ENCODE measurements around the gene YIPF3.
A peak's percentile ranks its signal among the peaks of the same experiment; 100 is the strongest.
"Not testable (repeated sequence)": the region's sequence is repeated elsewhere in the genome, so short reads cannot be mapped to it uniquely, and the experiment has no call there.

Gene YIPF3

DNA sequence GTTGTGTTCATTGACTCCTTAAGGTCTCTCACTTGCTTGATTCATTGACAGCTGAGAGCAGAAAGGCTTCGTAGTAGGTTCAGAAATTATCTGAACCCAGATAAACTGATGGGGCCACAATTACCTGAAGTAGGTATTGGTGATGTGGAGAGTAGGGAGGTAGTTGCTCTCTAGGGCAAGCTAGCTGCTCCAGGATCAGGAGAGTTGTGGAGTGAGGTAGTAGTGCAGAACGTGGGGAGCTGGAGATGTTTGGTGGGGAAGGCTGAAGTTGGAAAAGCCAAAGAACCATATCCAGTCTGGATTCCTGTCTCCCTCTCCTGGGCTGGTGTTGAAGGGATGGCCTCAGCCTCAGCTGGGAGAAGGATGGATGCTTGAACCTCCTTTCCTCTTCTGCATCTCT is 23.5 kb downstream of the YIPF3 start:
- DNase-seq (ENCODE audit: low read depth in 3 of 3), result no peak

DNA sequence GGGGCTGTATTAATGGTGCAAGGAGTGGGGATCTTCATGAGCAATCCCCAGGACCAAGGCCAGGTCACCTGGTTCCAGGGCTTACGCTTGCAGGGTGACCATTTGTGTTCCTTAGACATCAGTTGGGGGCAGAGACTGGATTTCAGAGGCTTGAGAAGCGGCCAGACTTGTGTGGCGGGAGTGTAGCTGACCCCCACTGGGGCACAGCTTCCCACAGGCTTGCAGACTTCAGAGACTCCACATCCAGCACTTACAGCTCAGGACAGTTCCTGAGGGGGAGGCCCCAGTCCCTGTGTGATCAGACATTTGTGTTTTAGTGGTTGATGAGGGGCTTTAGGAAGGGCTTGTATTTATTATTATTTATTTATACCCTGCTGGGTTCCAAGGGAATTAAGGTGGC is 24.1 kb downstream of the YIPF3 start:
- no peak for DNase-seq (ENCODE audit: low read depth in 3 of 3)

DNA sequence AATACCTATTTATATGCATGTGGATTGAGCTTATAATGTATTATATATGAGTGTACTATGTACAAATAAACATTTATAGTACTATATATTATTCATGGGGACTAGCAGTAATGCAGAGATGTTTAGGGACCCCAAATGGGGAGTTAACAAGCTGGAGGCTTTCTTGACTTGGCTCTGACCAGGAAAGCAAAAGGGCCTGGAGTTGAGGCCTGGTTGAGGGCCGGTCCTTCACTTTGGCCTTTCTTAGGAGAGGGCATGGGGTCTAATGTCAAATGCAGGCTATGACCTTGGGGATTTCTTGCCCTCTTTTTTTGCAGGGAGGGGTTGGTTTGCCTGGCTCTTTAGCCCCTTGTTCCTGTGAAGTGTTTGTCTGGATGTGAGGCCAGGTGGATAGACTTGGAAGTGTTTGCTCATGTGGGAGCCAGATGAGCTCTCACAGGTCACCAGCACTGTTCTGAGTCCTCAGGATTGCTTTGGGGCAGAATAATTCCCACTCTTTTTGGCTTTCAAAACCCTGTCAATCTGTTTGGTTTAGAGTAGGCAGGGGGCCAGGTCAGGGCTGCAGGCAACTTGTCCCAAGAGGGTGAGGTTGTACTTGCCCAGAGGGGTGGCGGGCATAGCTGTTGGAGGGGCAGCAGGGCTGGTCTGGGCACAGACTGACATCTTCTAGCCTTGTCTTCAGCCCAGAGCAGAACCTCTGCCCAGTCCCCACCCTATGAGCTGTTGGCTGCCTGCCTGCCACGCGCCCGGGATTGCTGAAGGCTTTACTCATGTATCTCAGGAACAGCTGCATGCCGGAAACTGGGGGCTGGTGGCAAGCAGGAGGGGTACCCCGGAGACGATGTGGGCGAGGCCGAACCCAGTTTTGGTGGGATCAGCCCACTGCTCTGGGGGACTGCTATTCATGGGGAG is 24.7 kb downstream of the YIPF3 start:
- DNase-seq (ENCODE audit: low read depth in 3 of 3), result no peak

DNA sequence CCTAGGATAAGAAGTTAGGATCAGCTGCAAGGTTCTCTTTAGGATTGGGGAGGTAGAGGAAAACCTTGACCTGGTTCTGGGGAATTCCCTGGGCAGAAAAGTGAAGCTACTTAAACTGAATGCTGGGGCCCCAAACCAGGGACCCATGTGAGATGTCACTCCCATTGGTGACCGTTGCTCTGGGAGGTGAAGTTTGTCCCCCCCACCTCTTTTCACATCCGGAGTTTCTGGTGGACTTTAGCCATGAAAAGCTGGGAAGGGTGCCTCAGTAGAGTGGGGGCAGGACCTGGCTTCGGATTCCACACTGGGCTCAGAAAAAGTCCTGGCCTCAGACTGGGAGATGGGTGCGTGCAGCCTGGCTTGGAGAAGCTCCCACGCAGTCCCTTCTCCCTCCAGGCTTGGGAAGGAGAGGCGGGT is 26.2 kb downstream of the YIPF3 start:
- no peak for DNase-seq (ENCODE audit: low read depth in 3 of 3)

DNA sequence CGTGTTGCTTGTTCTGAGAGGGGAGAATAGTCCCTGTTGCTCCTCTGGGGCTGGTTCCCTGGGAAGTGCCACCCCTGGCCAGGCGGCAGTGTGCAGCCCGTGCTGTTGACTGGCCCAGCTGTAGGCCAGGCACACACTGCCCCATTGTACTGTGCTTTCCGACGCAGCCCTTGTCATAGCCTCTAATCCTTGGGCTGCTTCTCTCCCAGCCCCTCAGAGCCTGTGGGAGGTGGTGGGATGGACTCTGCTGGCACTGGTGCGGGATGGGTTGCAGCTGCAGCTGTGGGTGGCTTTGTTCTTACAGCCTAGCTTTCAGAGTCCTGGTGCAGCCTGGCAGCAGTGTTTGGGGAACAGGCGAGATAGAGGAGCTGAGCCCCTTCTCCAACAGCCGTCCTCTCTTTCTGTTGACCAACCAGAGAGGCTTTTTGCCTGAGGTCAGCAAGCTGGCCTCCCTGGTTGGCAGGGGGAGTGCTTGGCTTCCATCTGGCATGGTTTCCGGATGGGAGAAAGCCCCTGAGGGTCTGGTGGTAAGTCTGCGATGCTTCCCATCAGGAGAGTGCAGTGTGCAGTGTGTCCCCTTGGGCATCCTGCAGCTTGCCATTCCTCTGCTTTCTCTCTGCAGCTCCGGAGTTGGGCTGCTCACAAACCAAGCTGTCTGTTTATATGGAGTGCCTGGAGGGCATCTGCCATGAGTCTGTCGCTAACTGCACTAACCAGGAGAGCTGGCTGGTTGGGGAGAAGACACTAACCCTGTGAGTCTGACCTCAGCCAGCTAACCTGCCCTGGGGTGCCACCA is 27.3 kb downstream of the YIPF3 start:
- DNase-seq (ENCODE audit: low read depth in 3 of 3), result no peak

DNA sequence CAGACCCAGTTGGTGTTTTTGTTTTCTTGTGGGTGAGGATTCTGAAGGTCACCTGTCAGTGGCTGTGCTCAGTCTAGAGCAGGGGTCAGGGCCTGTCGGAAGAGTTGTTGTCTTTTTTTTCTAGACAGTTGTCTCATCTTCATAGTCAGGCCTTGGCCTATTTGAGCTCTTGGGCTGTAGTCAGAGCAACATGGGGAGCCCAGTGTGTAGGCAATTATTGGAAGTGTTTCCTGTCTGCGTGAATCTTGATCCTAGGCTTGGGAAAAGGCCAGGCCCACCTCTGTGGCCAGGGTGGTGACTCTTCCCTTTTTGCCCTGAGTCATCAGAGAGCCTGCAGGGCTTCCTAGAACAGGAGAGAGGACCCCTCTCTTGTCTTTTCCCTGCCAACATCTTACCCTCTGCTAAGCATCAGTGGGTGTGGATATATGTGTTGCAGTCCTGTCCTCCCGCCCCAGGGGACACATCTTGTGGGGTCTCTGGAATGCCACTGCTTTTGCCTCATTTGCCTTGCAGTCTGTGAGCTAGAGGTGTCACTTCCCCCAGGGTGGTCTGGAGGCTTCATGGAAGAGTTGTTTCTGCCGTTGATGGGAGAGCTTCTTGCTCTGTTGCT is 28.0 kb downstream of the YIPF3 start:
- no peak for DNase-seq (ENCODE audit: low read depth in 3 of 3)

DNA sequence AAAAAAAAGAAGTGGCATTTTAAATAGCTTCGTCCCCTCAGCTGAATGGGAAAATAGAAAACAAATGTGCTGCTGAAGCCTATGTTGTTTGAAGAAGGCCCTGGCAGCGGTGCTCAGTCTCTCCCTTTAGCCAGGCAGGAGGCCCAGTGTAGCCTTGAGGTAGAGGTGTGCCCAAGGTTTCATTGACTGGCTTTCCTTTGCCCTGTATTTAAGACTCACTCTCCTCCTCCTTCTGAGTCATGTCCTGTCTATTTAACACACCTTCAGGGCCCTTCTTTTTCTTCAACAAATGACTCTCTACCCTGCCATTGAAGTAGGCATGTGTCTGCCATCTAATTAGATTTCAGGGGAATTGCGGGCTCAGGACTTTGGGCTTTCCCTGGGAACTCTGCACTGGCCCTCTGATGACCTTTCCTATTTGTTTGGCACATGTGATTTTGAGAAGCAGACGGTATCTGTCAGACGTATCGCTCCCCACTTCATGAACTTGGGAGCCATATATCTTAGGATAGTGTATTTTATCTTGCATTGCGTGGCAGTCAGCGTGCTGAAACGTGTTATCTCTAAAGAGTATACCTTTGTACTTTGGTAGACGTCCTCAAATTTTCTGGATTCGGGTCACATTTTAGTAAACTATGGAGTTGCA is 35.0 kb downstream of the YIPF3 start:
- no peak for DNase-seq (ENCODE audit: low read depth in 3 of 3)

DNA sequence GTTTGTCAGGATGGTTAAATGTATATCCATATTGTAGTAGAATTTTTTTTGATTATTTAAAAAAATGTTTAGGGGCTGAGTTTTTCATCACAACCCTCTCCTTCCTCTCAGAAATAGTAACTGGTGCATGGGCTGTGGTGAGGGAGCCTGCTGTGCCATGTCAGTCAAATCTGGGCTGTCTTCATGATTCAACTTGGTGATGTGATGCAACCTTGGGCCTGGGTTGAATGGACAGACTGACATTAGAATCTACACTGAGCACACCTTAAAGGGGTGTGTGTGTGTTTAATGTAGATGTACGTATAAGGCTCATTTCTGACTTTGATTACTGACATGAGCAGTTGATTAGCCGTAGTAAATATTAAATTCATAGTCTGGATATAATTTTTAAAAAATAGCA is 35.7 kb downstream of the YIPF3 start:
- DNase-seq (ENCODE audit: low read depth in 3 of 3), result no peak

DNA sequence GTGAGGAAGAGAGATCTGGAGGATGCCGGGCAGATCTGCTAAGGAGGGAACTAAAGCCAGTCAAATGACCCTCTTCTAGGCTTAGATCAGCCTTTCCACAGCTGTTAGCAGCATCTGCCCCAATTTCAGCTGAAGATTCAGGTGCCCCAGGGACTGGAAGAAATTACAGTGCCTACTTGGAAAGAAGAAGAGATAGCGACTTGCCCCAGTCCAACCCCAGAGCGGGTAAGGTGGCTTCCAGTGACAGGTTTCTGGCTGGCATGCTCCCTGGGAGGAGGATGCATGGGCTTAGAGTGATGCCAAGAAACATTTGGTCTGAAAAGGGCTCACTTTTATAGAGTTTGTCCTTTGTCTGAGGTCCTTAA is 38.7 kb downstream of the YIPF3 start:
- no peak for DNase-seq (ENCODE audit: low read depth in 3 of 3)

DNA sequence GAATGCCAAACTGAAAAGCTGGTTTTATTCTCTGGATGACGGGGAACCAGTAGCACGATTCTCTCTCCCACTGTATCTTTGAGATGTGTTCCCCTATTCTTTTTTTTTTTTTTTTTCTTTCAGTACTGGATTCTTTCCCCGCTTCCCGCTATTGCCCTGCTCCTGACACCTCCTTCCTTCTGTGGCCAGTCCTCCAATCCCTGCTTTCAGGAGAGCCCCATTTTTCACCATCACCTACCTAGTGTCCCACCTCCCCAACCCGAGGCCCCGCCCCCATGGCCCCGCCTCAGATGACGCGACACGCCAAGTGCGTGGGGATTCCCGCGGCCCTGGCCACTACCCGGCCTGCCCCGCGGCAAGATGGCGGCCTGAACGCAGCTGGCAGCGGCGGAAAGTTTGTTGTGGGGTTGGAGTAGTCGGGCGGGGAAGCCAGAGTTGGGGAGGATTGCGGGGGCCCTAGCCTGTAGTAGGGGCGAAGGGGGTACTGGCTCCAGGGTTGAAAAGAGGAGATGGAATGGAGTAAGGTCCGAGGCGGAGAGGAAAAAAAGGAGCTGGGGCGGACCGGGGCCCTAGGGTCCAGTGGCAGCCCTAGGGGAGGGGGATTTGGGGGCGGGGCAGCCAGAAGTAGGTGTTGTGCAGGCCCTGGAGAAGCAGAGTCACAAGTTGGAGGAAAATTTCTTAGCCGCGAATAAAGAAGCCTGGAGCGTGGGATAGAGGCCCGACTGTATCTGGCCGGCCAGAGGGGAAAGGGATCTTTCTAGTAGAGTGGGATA is 39.3 kb downstream of the YIPF3 start, which contains the start of gene TJAP1:
Gene TJAP1, plus strand, starts transcription at position 336 of the 773 bp plus-strand sequence. CDS start 21,432 bp downstream, outside the sequence.
- DNase-seq (ENCODE audit: low read depth in 3 of 3), result peak; percentile 96 to 98 (median 97)

DNA sequence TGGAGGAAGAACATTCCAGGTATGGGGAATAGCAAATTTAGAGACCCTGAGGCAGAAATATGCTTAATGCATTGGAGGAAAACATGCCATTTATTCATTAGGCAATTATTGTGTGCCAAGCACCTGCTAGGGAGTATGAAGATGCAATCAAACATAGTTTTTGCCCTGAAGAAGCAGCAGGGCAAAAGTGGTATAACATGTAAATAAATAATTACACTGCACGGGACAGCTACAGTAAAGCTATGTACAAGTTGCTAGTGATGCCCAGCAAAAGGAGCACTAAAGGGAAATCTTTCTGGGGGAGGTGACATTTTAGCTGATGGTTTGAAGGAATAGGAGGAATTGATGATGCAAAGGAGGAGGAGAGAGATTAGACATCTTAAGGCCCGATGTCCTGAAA is 40.0 kb downstream of the YIPF3 start:
- no peak for DNase-seq (ENCODE audit: low read depth in 3 of 3)

DNA sequence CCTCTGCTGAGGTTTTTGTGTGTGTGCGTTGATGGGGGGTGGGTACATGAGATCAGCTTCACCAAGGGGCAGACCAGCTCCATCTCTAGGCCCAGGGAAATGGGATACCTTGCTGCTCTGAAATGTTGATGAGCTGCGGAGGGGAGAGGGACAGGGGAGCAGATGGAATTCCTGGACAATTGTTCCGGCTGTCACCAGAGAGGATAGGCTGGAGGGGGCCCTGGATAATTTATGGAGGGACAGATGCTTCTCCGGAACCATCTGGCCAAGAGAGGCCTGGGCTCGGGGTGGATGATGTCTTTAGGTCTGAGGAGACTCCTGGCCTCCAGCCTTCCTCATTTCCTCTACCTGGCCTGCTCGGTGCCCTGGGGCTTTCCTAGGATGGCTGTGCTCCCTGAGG is 41.2 kb downstream of the YIPF3 start:
- DNase-seq (ENCODE audit: low read depth in 3 of 3), result no peak

DNA sequence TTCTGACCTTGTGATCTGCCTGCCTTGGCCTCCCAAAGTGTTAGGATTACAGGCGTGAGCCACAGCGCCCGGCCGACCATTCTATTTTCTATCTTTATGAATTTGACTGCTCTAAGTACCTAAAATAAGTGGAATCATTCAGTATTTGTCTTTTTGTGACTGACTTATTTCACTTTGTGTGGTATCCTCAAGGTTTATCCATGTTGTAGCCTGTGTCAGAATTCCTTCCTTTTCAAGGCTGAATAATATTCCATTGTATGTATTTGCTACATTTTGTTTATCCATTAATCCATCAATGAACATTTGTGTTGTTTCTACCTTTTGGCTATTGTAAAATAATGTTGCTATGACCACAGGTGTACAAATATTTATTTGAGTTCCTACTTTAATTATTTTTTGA is 44.2 kb downstream of the YIPF3 start:
- DNase-seq (ENCODE audit: low read depth in 3 of 3), result no peak

DNA sequence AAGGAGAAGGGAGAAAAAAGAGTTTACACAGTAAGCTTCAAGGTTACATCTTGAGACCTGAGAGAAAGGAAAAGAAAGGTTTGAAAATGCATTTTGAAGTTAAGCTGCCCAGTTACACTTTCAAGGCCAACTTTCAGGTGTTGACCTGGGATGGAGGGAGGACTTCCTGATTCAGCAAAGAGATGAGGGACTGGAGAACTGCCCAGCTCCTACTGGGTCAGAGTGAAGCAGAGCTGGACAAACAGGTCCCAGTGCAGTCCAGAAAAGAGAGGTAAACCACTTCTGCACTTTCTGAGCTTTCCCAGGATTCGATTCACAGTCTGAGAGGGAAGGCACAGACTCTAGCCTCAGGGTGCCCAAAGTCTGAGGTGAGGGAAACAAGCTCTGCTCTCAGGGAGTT is 45.3 kb downstream of the YIPF3 start:
- no peak for DNase-seq (ENCODE audit: low read depth in 3 of 3)

DNA sequence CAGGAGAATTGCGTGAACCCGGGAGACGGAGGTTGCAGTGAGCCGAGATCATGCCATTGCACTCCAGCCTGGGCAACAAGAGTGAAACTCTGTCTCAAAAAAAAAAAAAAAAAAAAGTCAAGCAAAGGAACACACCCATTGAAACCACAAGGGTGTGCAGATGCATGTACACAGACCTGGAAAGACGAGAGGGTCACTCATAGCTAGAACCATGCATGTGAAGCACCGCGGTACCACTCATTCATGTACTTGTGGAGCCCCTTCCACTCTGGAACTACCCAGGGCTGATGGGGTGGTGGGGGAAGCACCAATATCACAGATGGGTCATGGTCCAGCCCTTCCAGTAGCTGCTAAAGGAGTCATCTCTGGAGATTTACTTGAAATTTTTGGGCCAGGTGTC is 46.8 kb downstream of the YIPF3 start:
- DNase-seq (ENCODE audit: low read depth in 3 of 3), result no peak

DNA sequence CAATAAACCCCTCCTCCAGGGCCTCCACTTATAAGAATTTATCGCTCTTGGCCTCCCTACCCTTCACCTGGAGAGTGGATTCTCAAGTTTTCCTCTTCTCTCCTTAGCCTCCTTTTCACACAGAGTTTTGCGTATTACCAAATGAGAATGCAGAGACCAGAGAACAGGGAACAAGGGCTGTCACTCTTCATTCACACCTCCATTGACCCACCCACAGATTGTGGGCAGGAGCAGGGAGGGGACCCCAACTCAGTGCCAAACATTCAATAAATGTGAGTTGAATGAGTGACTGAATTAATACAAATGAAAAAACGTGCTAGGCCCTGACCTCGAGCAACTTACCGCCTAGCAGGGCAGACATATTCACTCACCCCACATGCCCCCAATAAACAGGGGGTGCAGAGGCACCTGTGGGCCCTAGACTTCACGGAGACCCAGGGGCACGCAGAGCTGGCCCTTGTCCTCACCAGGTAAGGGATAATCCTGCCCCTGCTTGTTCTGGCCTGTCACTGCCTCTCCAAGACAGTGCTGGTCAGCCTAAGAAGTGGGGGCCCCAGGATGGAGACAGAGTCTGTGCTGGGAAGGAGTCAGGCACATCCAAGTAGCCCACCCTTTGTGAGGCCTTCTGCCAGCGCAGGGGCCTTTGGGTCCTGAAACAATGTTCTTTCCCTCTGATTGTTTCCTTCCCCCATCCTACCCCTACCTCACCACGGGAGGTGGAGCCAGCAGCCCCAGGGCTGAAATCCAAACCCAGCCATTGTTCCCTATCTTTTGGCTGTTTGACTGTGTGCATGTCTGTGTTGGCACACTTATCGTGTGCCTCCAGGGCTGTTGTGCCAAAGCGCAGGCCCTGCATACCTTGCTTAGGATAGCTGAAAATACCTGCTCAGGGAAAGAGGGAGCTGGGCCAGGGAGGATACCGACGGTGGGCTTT is 47.7 kb downstream of the YIPF3 start:
- no peak for DNase-seq (ENCODE audit: low read depth in 3 of 3)

DNA sequence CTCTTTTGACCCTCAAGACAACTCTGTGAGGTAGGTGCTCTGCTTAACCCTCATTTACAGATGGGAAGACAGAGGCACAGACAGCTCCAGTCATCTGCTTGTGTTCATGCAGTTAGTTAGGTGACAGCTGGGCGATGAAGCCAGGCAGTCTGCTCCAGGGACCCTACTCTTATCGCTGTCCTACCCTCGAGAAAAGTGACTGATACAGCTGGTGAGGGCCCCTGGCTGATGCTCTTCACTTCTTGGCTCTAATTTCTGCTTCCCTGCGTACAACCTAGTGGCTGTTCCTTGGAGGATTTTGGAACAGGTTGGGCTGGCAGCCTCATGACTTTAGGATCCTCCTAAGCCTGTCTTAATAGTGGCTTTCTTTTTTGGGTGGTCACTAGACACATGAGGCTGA is 48.5 kb downstream of the YIPF3 start:
- no peak for DNase-seq (ENCODE audit: low read depth in 3 of 3)

DNA sequence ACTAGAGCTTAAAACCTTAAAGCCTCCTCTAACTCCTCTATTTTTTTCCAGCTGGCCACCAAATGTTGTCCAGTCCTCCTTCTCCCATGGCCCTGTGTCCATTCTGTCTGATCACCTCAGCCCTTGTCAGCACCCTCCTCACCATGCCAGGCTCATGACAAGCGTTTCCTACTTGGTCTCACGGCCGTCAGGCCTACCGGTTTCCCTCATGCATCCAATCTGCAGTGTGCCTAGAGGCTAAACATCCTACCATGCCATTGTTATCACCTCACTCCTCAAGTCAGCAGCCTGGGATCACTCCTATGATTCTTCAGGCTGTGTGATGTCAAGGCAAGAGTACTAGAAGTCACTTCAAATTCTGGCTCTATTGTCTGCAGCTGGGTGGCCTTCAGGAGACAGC is 49.0 kb downstream of the YIPF3 start:
- no peak for DNase-seq (ENCODE audit: low read depth in 3 of 3)

DNA sequence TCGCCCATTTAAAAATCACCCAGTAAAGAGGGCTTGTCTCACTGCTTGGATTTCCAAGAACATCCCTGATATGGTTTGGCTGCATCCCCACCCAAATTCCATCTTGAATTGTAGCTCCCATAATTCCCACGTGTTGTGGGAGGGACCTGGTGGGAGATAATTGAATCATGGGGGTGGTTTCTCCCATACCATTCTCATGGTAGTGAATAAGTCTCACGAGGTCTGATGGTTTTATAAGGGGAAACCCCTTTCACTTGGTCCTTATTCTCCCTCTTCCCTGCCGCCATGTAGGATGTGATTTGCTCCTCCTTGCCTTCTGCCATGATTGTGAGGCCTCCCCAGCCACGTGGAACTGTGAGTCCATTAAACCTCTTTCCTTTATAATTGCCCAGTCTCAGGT is 49.5 kb downstream of the YIPF3 start:
- DNase-seq (ENCODE audit: low read depth in 3 of 3), result not testable (repeated sequence)

DNA sequence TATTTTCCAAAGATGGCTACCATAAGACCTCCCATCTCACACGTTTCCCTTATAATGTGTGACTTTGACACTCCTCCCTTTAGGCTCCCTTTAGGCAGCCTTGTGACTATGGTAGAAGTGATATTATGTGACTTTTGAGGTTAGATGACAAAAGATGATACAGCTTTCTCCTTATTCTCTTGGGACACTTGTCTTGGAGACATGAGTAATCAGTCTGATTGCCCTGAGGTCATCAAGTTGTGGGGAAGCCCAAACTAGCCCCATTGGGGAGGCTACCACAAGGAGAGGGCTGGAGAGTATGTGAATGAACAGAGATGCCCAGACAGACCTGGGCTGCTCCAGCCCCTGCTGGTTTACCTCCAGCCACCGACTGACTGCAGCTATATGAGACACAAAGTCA is 50.8 kb downstream of the YIPF3 start:
- no peak for DNase-seq (ENCODE audit: low read depth in 3 of 3)
